Pulmonary artery endothelial cell (primary cell): Measurements from ENCODE around the gene DEGS1. TPM values are rescaled to one million over a fixed set of nuclear protein-coding genes. Genes with fewer than 3 reads are reported as not detected.
"Not testable (repeated sequence)": the region's sequence is repeated elsewhere in the genome, so short reads cannot be mapped to it uniquely, and the experiment has no call there.

ENCODE experiments used
- DNase-seq: peaks from one replicate; pipeline ENCODE4 v3.0.0-alpha.2; 2011; ENCODE audit warnings: low read depth, low spot score
- total RNA-seq: library from RNA; depleted of rRNA; stranded (reverse); fragments of >200 nt; gene quantifications from 2 replicates; pipeline ENCODE4 v1.2.3, GENCODE V29; 2014

DEGS1 gene
- total RNA-seq, 1 donor from 2014 or later, result 77.7 TPM

GRCh38 chr1:224180783-224181452, 2.1 kb upstream of the DEGS1 start:
- DNase-seq, result no peak

GRCh38 chr1:224181453-224181810, 1.6 kb upstream of the DEGS1 start:
- no peak for DNase-seq

GRCh38 chr1:224182057-224182865, 779 bp upstream of the DEGS1 start:
- DNase-seq, result no peak

DNA sequence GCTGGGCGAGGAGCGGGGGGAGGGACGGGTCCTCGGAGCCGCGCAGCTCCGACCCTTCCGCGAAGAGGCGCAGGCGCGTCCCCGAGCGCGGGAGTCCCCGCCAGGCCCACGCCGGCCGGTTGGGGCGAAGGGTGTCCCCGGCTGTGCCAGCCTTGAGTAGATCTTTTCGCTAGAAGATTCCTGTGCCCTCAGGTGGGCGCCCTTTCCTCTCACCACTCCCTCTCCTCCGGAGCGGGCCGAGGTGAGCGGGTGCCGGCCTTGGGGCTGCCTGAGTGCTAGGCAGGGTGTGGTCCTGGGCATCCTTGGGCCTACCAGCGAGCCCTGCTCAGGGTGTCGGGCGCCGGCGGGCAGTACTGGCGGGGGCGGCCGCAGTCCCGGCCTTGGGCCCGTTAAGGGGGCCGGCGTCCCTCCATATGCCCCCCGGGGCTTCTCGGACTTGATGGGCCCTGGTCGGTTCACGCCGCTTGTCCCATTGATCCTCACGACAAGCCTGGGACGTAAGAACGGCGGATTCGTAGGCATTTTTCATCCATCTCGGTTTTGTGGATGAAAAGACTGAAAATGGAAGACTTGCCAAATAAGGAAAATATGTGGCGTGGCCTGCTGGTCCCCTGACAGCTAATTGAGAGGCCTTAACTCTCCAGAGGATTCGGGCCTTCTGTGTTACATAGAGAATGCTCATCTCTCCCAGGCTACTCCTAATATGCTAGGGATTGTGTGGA, 712 bp downstream of the DEGS1 start:
- no peak for DNase-seq

DNA sequence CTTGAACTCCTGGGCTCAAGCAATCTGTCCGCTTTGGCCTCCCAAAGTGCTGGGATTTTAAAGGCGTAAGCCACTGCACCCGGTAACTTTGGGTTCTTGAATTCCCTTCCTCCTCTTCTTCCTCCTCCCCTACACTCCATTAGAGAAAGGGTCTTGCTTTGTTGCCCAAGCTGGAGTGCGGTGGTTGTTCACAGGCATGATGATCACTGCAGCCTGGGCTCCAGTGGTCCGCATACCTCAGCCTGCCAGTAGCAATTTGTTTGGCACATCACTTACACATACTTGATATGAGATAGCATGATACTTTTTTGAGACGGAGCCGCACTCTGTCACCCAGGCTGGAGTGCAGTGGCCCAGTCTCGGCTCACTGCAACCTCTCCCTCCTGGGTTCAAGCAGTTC, 2.2 kb downstream of the DEGS1 start:
- no peak for DNase-seq

DNA sequence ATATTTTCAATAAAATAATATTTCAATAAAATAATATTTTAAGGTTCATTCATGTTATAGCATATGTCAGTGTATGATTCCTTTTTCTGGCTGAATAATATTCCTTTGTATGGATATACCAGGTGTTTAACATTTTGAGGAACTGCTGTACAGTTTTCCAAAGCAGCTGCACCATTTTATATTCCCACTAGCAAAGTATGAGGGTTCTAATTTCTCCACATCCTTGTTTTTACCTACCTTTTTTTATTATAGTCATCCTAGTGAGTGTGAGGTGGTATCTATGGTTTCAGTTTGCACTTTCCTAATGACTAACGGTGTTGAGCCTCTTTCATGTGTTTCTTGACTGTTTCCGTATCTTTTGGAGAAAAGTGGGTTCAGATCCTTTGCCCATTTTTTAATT, 5.2 kb downstream of the DEGS1 start:
- DNase-seq, result no peak

- no peak for DNase-seq
Measured at GRCh38 chr1:224189561-224189960, 6.5 kb downstream of the DEGS1 start.

DNA sequence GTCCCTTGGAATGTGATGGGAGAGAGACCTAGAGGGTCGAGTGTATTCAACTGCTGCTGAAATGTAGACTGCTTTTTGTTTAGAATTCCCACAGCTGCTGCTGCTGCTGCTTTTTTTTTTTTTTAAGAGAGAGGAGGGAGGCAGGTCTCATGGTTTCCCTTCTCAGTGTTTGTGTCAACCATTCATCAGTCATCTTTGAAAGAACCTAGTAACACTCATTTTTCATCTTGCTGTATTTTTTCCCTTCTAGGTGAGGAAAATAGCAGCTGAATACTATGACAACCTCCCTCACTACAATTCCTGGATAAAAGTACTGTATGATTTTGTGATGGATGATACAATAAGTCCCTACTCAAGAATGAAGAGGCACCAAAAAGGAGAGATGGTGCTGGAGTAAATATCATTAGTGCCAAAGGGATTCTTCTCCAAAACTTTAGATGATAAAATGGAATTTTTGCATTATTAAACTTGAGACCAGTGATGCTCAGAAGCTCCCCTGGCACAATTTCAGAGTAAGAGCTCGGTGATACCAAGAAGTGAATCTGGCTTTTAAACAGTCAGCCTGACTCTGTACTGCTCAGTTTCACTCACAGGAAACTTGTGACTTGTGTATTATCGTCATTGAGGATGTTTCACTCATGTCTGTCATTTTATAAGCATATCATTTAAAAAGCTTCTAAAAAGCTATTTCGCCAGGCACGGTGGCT, 9.2 kb downstream of the DEGS1 start:
- DNase-seq, result no peak

- DNase-seq, result no peak
Measured at GRCh38 chr1:224193319-224193966, 10.4 kb downstream of the DEGS1 start.

- no peak for DNase-seq
Measured at GRCh38 chr1:224196813-224197600, 14.0 kb downstream of the DEGS1 start.

DNA sequence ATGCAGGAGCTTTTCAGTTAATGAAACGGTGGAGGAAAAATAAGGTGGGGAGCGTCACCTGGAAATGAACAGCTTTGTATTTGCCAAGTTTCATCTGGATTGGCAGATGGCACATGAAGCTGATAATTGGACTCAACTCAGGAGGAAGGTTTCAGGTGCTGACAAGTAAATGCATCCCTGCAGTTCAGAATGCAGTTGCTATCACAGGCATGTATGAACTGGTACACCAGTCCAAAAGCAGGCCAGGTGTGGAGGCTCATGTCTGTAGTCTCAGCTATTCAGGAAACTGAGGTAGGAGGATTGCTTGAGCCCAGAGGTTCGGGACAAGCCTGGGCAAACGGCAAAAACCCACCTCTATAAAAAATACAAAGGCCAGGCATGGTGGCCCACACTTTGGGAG, 15.5 kb downstream of the DEGS1 start:
- DNase-seq, result no peak

DNA sequence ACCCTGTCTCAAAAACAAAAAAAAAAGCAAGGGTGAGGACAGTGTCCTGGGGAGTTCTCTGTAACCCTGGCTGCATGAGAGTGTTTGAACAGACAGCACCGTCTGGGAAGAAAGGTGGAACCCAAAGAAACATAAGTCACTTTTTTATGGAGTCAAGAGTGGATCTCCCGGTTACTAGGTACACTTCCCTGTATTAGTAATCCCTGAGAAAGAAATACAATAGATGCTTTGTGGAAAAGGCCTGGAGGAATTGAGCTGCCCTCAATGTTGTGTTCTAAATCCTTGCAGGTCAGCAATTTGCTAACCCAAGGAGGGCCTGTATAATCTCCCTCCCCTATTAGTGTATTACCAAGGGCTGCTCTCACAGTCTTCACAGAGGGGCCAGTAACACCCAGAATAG, 16.6 kb downstream of the DEGS1 start:
- no peak for DNase-seq

DNA sequence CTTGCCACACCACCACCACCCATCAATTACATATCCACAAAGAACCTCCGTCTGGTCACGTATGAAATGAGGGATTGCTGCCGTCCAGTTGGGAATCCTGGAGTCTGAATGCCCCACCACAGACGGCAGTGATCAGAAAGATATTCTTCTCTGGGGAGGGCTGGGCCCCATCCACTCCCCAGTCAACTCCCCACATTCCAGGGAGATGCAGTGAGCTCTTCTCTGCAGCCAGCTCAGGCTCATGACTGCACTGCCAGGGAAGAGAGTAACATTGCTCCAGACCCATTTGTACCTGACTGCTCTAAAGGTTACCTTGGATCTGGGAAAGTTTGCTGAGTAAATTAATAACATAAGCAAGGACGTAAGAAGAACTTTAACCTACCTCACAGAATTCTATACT, 18.3 kb downstream of the DEGS1 start:
- no peak for DNase-seq

GRCh38 chr1:224201853-224202252, 18.8 kb downstream of the DEGS1 start:
- no peak for DNase-seq

DNA sequence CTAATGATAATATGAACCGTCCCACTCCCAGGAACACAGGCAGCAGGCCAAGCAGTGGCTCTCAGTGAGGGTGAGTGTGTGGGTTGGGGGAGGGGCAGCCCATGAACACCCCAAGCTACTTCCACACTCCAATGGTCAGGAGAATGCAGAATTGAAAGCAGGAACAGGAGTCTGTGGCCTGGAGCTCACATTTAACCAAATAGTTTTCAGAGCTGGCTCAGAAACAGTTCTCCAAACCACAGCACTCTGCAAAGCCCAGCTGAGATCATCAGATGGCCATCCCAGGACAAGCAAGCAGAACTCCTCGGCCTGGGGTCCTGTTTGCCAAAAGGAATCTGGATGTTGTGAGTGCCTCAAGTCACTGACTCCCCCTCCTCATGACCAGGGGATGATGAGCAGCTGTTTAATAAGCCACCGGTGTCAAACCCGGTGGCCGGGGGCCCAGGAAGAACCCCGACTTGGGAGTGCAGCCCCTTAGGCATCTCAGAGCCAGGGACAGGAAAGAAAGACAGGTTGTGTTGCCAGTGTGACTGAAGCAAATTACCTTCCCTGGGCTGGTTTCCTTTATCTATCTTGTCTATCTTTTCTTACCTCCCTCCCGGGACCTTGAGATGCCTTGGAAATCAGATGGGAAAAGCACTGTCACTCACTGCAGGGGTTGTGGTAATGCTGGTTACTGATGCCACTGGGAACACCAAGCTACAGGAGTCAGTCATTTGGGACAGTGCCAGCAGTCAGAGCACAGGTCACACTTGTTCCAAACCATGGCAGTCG, 20.4 kb downstream of the DEGS1 start:
- no peak for DNase-seq

- DNase-seq, result peak; percentile 36
Measured at GRCh38 chr1:224205438-224205840, 22.4 kb downstream of the DEGS1 start.

DNA sequence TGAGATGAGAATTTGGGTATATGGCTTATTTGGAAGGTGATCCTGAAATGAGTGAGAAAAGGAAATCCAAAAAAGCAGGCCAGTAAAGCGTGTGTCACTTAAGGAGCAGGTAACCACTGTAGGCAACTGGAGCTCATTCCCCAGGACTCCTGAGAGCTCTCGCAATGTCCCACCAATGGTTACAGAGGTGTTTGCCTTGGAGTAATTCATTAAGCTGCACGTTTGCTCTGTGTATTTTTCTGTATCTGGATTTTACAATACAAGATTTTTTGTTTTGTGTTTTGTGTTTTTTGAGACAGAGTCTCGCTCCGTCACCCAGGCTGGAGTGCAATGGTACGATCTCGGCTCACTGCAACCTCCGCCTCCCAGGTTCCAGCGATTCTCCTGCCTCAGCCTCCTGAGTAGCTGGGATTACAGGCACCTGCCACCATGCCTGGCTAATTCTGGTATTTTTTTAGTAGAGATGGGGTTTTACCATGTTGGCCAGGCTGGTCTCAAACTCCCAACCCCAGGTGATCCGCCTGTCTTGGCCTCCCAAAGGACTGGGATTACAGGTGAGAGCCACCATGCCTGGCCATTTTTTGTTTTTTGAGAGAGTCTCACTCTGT, 23.0 kb downstream of the DEGS1 start:
- DNase-seq, result not testable (repeated sequence)

- peak; percentile 45 for DNase-seq
Measured at GRCh38 chr1:224211206-224211962, 28.3 kb downstream of the DEGS1 start.
